Natural killer cell (primary cell): Measurements from ENCODE around the gene TMTC2. TPM values are rescaled to one million over a fixed set of nuclear protein-coding genes. Genes with fewer than 3 reads are reported as not detected.

ENCODE experiments used
- ATAC-seq, 3 donors: fragments of 150-1000 bp in 2 of 3; fragments of 200-7000 bp in 1 of 3; cut with Tn5 transposase; 1 replicate in 1 of 3; 2 replicates in 2 of 3; pipeline ENCODE4 v1.10.0; 2021; ENCODE audit warnings: mild to moderate bottlenecking in 2 of 3, moderate library complexity in 2 of 3
- DNase-seq, 2 donors: peaks; one replicate each; pipeline versions ENCODE4 v3.0.0 to v3.0.0-alpha.2; 2013 to 2021; ENCODE audit warnings: mixed read lengths in 1 of 2
- H3K27ac ChIP-seq: one replicate; pipeline ENCODE4 v1.5.1; 2013; ENCODE audit warnings: mild to moderate bottlenecking, low read length
- H3K27me3 ChIP-seq: one replicate; pipeline ENCODE4 v1.6.1; 2013; ENCODE audit warnings: low read length; ENCODE audit not compliant: control insufficient read depth, insufficient read depth
- H3K36me3 ChIP-seq: one replicate; pipeline ENCODE4 v1.6.1; 2013; ENCODE audit warnings: low read length; ENCODE audit not compliant: control insufficient read depth, insufficient read depth
- H3K4me1 ChIP-seq: one replicate; pipeline ENCODE4 v1.6.1; 2013; ENCODE audit warnings: low read length; ENCODE audit not compliant: control insufficient read depth, insufficient read depth
- H3K4me3 ChIP-seq: one replicate; pipeline ENCODE4 v1.5.1; 2013; ENCODE audit warnings: low read length
- H3K9me3 ChIP-seq: one replicate; pipeline ENCODE4 v1.6.1; 2013; ENCODE audit warnings: low read length; ENCODE audit not compliant: control insufficient read depth, insufficient read depth
- H3K27ac Mint-ChIP-seq, 2 donors: one replicate each; pipeline ENCODE4 v1.8.0; 2022; ENCODE audit warnings: mild to moderate bottlenecking in 2 of 2, mixed read lengths in 2 of 2, moderate library complexity in 1 of 2
- H3K27me3 Mint-ChIP-seq, 2 donors: one replicate each; pipeline ENCODE4 v1.8.0; 2022; ENCODE audit warnings: low read depth in 2 of 2, mixed read lengths in 2 of 2
- H3K36me3 Mint-ChIP-seq: one replicate; pipeline ENCODE4 v1.8.0; 2022; ENCODE audit warnings: mixed read lengths
- H3K4me1 Mint-ChIP-seq, 2 donors: one replicate each; pipeline ENCODE4 v1.8.0; 2022; ENCODE audit warnings: mixed read lengths in 2 of 2
- H3K4me3 Mint-ChIP-seq: one replicate; pipeline ENCODE4 v1.8.0; 2022; ENCODE audit warnings: mild to moderate bottlenecking, moderate library complexity, mixed read lengths
- H3K9me3 Mint-ChIP-seq, 2 donors: one replicate each; pipeline ENCODE4 v1.8.0; 2022; ENCODE audit warnings: mixed read lengths in 2 of 2
- CTCF ChIP-seq: fragments of 200-600 bp; IDR thresholded peaks from one replicate; pipeline ENCODE4 v1.8.0; 2022; ENCODE audit warnings: antibody characterized with exemption
- WGBS: methylation state at CpG from one replicate; pipeline ENCODE4 v1.1.7; 2013; ENCODE audit warnings: missing lambda C conversion rate; ENCODE audit not compliant: insufficient coverage; 5-methylcytosine and 5-hydroxymethylcytosine counted together
- intact Hi-C: fragments of 100-400 bp; cut with micrococcal nuclease; formaldehyde crosslinking; loops from one replicate; pipeline ENCODE4 v1.14.2; 2022
- total RNA-seq, 4 donors: library from RNA; stranded (reverse); fragments of 120-200 nt in 1 of 4; gene quantifications; one replicate each; pipeline versions ENCODE4 v1.2.3 to v1.2.4, GENCODE V29; 2013 to 2022

The TMTC2 gene
- total RNA-seq, 3 donors from 2014 or later (not counting 1 experiment from before 2014, with no cell fraction given) = 1.4 to 2.3 (median 1.6) TPM

- Mint-ChIP-seq H3K4me3 (no peak overlapping the region), H3K4me1 (no peaks in the 10 kb centered on the region), H3K9me3 (peaks cover 9 to 11% of the 10 kb centered on the region in 2 donors), H3K27me3 (no peaks in the 10 kb centered on the region), H3K36me3 (peaks cover 7% of the 10 kb centered on the region), H3K27ac (no peak overlapping the region)
- 90% methylated on average over 3 of the region's 3 CpGs for WGBS
- Histone ChIP-seq H3K27ac (no peak overlapping the region), H3K36me3 (no peaks in the 10 kb centered on the region), H3K27me3 (no peaks in the 10 kb centered on the region), H3K9me3 (no peaks in the 10 kb centered on the region), H3K4me3 (no peak overlapping the region), H3K4me1 (no peaks in the 10 kb centered on the region)
- DNase-seq (no peak), ATAC-seq (no peak)
- TF ChIP-seq CTCF = no peak
- intact Hi-C loops = no loop called here
Observed at GRCh38 chr12:82848845-82849244, 162.1 kb downstream of the TMTC2 start.

GRCh38 chr12:82852529-82852928, 165.8 kb downstream of the TMTC2 start:
- ATAC-seq (no peak), DNase-seq (no peak)
- Mint-ChIP-seq H3K27me3 (no peaks in the 10 kb centered on the region), H3K4me1 (no peaks in the 10 kb centered on the region), H3K4me3 (no peak overlapping the region), H3K27ac (no peak overlapping the region), H3K9me3 (peaks cover 12 to 13% of the 10 kb centered on the region in 2 donors), H3K36me3 (peaks cover 7% of the 10 kb centered on the region)
- H3K36me3 ChIP-seq = no peaks in the 10 kb centered on the region
- no peaks in the 10 kb centered on the region for H3K4me1 ChIP-seq
- no peak overlapping the region for H3K27ac ChIP-seq
- no peaks in the 10 kb centered on the region for H3K27me3 ChIP-seq
- no peaks in the 10 kb centered on the region for H3K9me3 ChIP-seq
- 100% methylated on average over 1 of the region's 1 CpG for WGBS
- intact Hi-C loops = no loop called here
- H3K4me3 ChIP-seq = no peak overlapping the region
- no peak for TF ChIP-seq CTCF

GRCh38 chr12:82855872-82856271, 169.2 kb downstream of the TMTC2 start:
- ATAC-seq = no peak
- no peak overlapping the region for H3K27ac ChIP-seq

More at GRCh38 chr12:82855872-82856271, 169.2 kb downstream of the TMTC2 start:
- no peaks in the 10 kb centered on the region for H3K27me3 Mint-ChIP-seq
- H3K36me3 Mint-ChIP-seq = no peaks in the 10 kb centered on the region
- H3K4me3 Mint-ChIP-seq = no peak overlapping the region
- Histone ChIP-seq H3K36me3 (no peaks in the 10 kb centered on the region), H3K4me1 (no peaks in the 10 kb centered on the region), H3K9me3 (no peaks in the 10 kb centered on the region), H3K4me3 (no peak overlapping the region), H3K27me3 (no peaks in the 10 kb centered on the region)
- H3K9me3 Mint-ChIP-seq = peaks cover 3 to 5% of the 10 kb centered on the region in 2 donors
- no peaks in the 10 kb centered on the region for H3K4me1 Mint-ChIP-seq
- no peak for DNase-seq
- no peak overlapping the region for H3K27ac Mint-ChIP-seq
- TF ChIP-seq CTCF = no peak
- intact Hi-C loops = no loop called here
